Endometrial microvascular endothelial cells (primary cell): Measurements from ENCODE around the gene HOXA3. TPM values are rescaled to one million over a fixed set of nuclear protein-coding genes. Genes with fewer than 3 reads are reported as not detected.

Experiments
- in situ Hi-C: cut with HindIII; loops from 2 replicates; pipeline ENCODE4 v1.10.0; 2017; ENCODE audit warnings: low sequenced_read_pairs, low pct_unique_long_range_greater_than_20kb; ENCODE audit errors: inconsistent ontology term
- total RNA-seq: library from RNA; depleted of rRNA; stranded (reverse); fragments of >200 nt; gene quantifications from one replicate; pipeline ENCODE4 v1.2.3, GENCODE V29; 2015; ENCODE audit errors: inconsistent ontology term

HOXA3 gene
- total RNA-seq, result 6.6 TPM

DNA sequence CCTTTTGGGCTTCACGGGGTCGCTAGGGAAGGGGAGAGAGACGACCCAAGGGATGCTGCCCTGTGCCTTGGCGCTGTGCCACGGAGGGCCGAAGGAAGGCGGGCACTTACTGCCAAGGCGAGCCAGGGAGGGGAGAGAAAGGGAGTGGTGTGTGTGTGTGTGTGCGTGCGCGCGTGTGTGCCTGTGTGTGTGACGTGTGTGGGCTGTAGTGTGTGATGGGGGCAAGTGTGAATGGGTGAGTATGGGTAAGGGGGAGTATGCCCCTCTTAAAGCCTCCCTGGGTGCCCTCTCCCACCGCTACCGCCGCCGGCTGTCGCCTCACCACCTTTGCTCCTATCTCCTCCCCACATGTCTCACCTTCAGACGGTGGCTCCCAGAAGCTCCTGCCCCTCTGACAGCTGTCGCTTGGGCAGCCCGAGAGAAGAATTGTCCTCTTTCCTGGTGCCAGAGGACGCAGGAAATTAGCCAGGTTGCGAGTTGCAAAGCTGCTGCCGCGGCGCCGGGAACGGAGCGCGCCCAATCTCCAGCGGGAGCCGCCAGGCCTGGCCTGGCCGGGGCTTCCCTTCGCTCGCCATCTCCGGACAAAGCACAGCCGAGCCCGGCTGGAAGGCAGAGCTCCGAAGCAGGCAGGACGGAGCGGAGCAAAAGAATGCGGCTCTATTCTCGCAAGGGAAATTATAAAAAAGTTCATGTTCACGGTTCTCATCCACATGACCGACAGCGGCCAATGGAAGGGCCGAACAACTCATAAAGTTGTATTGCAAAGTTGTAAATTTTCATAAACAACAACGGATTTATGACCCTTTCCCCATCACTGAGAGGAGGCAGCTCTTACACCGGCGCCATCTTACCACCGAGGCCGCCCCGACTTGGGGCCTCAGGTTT lies at the start of gene HOXA3:
HOXA3 (minus strand) TSS at position 653 of the 885 bp plus-strand sequence. CDS start 41,943 bp downstream, outside the sequence.
- in situ Hi-C loops, result no loop called here

DNA sequence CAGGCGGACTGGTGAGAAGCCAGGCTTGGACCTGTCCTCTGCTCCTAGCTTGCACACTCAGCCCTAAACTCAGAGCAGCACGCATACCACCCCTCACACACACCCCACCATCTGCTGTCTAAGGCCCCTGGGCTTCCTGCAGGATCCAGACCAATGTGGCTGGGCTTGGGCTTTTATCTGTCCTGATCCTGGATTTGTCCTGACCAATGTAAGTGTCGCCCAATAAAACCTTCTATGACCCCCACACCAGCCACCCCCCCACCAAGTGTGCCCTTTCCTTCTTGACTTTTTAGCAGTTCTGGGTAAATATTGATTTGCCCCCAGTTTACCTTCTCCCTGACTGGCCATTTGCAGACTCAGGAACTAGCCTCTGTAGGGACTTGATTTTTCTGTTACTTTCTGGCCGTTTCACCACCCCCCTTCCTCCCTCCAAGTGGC lies 49.2 kb upstream of the HOXA3 start:
- in situ Hi-C loops, result loop anchor here (25.0 kb wide), 1 partner anchor 386 kb away; no protein-coding TSS in a partner anchor

DNA sequence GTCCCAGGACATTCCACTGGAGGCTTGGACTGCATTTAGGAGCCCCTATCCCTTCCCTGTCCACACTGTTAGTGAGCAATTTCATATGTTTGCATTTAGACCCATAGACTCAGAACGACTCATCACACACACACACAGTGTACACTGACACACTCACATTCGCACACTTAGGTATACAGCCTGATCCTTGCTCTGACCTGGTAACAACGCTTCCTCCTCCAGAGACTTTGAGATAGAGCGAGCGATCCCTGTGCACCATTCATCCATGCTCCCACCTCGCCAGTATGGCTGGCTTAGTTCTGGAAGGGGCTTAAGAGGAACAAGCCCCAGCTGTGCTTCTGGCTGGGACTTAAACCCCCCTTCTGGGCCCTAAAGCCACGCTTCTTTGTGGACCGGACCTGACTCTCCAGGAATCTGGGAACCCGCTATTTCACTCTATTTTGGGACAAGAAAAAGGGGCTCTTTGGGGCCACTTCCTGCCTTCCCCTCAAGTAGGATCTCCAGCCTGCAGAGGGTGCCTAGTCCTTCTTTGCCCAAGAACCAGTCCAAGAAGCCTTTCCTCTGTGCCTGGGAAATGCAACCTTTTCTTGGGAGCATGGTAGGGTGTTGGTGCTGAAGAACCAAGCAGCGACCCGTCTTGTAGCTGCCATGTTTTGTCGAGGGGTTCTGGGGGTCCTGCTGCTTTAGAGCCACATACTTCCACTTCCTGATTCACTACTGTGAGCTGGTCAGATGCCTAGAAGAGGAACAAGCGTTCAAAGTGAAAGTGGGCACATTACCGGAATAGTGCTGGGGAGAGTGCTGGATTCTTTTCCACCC lies 48.6 kb upstream of the HOXA3 start:
- in situ Hi-C loops, result loop anchor here (25.0 kb wide), 1 partner anchor 386 kb away; no protein-coding TSS in a partner anchor

DNA sequence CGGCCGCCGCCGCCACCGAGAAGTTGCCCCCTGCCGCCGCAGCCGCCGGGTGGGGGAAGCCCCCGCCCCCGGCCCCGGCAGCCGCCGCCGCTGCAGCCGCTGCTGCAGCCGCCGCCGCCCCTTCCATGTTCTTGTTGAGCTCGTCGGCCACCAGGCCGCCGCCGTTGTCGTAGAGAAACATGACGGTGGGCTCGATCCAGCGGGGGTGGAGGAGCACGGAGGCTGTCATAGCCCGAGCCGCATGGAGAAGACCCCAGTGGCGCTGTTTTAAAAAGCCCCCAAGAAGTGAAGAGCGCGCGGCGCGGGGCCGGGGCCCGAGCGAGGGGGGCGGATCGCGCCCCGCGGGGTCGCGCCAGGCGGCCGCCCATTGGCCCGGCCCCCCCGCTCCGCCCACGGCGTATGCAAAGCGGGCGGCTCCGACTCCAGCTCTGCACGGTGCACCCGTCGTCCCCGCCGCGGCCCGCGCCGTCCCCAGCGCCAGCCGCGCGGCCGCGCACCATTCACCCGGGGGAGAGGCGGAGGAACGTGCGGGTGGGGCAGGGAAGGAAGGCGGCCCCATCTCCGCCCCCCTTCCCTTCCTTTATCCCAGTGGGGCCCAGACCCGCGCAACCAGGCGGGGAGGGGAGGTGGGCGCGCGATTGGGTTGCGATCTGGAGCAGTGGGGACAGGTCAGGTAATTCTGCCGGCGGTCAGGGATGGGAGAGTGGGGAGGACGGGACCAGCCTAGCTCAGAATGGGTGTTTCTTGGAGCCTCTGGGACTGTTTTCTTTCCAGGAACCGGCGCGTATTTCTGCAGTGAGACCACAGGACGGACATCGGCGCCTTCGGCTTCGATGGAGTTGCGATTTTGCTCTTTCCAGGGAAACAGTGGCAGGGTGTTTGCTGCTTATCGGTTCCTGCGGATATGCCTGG lies 47.7 kb upstream of the HOXA3 start, which contains the start of gene HOXA13:
HOXA13 (minus strand) TSS at position 243 of the 912 bp plus-strand sequence; CDS start at position 229, 14 bp downstream.
- in situ Hi-C loops, result loop anchor here (25.0 kb wide), 1 partner anchor 387 kb away; no protein-coding TSS in a partner anchor

DNA sequence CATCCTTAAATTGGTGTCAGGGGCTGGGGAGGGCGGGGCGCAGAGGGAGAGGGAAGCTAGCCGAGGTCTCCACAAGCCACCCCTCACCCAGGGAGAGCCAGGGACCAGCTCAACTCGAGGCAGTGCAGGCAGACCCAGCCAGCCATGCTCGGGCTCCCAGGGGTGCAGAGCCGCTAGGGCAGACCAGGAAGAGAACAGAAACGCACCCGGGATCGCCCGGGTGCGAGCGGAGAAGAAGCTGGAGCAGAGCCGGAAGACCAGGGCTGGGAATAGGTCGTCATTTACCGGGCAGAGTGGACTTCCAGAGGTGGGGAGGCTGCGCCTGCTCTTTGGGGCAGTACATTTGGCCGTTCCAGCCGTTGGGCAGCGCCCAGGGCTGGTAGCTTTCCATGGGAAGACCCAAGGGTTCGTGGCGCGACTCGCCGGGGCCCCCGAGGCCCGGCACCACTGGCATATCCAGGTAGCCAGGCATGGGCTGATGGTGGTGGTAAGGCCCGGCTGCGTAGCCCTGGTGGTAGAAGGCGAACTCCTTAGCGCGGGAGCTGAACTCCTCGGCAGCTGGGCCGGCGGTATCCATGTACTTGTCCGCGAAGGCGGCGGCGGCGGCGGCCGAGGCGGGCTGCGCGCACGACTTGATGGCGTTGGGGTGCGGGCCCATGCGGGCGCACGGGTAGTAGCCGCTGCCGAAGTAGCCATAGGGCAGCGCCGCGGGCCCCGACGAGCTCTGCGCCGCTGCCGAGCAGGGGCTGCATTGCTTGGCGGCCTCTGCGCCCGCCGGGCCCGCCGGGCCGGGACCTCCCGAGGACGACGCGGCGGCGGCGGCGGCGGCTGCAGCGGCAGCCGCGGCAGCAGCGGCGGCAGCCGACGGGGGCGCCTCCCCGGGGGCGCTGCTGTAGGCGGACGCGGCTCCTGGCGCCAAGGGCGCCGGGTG lies 46.8 kb upstream of the HOXA3 start:
- in situ Hi-C loops, result no loop called here

DNA sequence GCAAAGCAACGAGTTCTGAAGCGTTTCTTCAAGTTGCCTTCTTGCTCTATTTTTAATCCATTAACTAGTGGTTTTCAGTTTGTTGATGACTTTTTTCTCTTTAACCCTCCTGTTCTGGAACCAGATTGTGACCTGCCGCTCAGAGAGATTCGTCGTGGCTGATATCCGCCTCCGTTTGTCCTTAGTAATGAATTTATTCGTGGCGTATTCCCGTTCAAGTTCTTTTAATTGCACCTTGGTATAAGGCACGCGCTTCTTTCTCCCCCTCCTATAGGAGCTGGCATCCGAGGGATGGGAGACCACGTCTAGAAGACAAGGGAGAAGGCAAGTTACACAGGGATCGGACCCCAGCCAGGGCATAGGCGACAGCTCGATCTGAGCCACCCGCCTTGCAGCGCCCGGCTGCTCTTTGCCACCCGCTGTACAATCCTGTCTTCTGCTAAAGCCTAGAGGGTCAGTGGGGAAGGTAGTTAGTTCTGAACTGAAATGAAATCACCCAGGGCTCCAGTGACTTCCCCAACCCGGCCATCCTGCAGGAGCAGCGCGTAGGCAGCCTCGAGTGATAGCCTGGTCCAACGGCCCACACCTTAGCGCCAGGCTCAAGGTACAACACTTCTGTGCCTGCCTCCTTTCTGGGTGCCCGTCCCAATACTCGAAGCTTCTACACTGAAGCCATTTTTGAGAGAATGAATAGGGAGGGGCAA lies 45.9 kb upstream of the HOXA3 start:
- in situ Hi-C loops, result no loop called here

DNA sequence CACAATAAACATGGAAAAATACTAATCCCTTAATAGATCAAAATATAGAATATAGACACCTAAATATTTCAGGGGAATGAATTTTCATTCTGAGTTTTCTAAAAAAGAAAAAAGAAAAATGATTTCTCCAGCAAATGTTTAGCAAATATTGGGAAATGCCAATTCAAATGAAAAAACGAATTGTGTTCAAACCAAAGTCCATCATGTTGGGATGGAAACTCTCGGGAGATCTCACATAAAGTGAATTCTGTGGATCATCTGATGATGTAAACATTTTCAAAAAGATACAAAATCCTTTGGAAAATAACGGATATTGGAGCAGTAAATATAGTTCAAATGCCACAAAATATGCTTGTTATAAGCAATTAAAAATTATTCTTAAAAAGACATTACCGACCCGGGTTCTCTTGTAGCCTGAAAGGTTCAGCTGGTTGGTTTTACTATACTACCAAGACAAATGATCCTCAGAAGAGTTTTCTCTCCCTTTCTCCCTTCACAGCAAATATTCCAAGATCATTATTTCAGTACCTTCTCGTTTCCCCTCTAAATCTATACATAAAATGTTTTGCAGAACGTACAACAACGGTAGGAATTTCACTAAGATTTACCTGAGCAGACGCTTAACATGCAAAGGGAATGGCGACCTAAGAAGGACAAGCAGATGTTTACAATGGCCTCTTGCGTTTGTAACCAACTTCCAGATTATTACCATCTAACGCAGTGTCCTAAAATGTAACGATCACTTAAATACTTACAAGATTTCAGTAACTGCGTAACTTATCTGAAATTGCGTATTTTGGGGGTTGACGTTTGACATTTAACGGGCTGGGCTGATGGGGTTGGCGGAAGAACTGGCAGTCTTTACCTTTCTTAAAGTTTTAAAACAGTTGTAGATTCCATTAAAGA lies 45.0 kb upstream of the HOXA3 start:
- in situ Hi-C loops, result no loop called here

DNA sequence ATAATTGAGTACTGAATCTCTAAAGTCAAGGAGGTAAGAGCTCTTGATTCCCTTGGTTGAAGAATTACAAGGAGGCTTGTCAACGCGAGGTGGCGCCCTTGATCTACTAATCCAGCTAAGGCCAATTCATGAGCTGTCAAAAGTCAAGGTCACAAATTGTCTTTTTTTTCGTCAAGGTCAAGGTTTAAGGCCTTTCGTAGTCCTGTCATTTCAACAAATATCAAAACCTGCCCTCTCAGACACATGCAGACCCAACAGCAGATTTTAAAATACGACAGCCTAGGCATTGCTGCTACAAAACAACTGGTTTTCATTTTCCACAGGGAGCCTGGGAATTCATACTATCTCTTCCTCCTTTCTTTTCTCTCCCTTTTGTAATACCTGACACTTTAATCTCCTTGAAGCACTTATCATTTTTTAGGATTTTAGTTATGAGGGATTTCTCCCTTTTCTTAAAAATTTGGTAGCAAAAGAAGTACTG lies 43.9 kb upstream of the HOXA3 start:
- in situ Hi-C loops, result no loop called here

DNA sequence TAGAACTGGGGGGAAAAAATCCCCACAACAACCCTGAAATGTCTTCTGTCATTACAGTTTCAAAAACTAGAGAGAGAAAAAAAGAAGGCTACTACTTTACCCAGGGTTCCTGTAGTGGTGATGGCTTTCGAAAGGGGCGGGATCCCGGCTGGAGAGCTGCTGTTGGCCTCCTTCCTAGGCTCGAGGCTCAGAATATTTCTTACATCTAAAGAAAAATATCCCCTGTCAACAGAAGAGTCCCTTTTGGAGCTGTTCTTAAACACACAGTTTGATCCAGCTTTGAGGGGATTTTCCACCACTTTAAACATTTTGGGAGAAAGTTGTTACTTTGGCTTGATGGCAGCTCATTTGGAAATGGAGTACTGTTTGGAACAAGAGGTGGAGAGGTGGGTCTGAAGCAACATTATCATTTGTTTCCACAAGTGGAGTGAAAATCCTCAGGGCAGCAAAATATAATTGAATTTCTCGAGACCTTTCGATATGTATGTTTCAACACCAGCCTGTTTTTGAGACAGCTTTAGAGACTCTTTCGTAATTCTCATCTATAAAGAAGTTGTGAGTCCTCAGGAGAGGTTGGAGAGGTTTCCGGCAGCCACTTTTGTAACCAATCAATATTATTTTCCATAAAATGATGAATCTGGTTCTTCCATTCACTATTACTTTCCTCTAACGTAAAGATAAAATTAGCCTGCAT lies 42.5 kb upstream of the HOXA3 start:
- in situ Hi-C loops, result no loop called here

DNA sequence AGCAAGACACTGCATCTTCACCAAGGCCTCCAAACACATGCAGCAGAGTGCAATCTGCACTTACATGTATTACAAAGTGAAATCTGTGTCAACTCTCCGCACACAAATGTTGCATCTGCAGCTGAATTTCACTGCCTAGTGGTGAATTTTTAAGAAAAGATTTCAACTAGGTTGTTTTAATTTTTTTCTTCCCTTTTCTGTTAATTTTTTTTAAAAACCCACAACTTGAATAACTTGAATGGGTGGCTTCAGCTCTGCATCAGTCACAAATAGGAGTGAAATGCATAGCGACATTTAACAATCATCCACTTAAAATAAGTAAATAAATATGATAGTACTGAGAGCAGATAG lies 41.6 kb upstream of the HOXA3 start:
- in situ Hi-C loops, result no loop called here

DNA sequence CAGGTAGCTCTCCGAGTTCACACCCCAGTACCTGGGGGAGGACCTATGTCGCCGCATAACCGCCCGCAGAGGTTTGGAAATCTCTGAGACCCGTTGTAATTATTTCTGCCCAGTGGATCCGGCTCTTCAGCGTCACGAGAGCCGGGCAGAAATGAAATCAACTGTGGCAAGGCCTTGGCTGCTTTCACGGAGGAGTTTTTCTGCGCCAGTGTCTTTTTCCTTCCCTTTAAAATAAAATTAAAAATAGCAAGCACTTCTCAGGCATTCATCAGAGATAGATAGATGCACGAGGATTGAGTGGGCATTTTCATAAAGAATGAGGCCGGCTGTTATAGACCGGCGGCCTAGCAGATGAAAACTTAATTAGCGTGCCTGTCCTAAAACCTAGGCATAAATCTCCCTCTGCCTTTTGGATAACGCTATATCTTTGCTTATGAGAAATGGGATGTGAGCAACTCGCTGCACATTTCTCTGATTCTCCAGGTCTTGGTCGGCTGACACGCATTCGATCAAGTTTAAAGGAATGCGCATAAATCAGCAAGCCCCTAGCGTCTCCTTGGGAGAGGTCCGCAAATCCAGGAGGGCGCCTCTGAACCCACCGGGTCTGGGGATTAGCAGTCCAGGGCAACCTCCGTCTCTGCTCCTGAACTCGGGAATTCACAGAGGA lies 41.1 kb upstream of the HOXA3 start:
- in situ Hi-C loops, result no loop called here

DNA sequence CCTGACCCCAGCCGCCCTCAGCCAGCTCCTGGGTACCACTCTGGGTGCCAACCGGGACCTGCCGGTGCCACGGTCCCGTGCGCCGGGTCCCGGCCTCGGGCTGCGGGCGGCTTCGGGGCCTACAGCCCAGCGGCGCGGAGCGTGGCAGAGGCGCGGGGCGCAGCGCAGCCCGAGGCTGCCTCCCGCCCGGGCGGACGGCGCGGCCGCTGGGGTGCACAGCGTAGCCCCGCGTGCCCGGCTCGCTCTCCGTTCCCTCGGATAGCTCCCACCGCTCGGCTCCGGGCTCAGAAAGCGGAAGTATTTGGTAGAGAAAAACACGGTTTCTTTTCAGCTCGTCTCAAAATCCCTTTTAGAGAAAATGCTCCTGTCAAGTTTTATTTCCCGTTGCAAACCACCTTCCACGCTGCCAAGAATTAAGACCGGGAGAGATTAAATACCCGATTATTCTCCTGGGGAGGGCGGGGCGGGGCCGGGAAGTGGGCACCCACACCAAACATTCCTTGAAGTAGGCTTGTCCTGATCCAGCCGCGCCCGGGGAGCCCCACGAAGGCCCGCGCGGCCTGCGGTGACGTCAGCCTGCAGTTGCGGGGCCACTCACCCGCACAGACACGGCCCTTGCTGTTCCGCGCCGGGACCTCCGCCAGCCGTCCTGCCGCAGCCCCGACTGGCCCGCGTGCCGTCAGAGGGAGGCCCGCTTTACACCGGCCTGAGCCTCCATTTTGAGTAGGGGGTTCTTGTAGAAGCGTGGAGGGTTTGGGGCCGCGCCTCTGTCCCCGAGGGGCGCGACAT lies 40.4 kb upstream of the HOXA3 start:
- in situ Hi-C loops, result no loop called here

DNA sequence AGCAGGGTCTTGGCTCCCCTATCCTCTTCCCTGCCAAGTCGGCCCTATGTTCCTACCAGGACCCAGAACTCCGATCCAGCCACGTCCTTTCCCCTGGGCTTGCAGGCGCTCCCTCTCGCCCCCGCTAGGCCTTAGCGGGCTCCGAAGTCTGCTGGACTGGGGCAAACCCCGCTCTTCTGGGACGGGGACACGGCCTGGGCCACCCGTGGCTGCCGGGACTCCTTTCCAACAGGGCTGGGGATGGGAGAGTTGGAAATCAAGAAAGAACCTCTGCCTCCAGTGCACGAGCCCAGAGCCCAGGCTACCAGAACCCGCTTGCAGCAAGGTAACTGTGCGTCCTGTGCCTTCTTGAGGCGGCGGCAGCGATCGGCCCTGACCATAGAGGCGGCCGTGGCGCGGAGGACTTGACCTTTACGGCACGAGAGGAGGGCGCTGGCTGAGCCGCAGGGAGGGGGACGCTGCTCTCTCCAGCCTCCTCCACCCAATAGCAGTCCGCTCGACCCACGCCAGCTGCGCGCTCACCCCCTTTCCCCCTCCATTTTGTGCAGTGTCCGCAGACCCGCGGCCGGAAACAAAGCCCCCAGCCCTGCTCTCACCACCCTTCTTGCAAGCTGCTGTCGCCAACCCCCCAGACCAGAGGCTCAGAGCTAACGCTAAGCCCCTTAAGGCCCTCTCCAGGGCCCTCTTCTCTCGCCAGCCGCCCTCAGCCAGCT lies 39.6 kb upstream of the HOXA3 start:
- in situ Hi-C loops, result no loop called here
